NK-92 (cell line): ENCODE data around the gene TAF13.
"Not testable (repeated sequence)": the region's sequence is repeated elsewhere in the genome, so short reads cannot be mapped to it uniquely, and the experiment has no call there.

Experiments used
- DNase-seq: peaks from one replicate; lab custom pipeline; 2025; ENCODE audit not compliant: unreplicated experiment; lab: John Stamatoyannopoulos, UW

TAF13 gene

DNA sequence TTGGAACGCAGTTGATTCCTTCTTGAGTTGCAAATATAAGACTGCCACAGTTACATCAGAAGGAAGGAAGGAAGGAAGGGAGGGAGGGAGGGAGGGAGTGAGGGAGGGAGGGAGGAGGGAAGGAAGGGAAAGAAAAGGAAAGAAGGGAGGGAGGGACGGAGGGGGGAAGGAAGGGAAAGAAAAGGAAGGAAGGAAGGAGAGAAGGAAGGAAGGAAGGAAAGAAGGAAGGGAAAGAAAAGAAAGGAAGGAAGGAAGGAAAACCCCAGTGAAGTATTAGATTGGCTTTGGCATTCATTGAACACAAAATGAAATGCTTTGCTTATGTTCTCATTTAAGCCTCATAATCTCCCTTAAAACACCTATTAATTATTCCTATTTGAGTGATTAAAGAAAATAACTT, 27.5 kb downstream of the TAF13 start:
- DNase-seq = no peak

DNA sequence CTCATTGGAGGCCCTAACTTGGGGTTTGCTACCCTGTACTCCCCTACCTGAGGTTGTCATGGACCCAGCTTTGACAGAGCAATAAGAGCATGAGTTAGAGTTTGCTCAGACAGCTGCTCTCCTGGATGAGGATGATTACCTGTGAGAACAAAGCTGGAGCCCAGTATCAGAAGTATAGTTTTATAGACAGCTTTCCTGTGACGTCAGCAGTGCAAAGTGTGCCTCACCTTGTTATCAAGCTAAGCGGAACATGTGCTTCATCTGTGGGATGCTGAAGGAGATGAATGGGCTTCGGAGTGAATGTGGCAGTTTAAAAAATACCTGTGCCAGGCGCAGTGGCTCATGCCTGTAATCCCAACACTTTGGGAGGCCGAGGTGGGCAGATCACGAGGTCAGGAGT, 28.5 kb downstream of the TAF13 start:
- no peak for DNase-seq

DNA sequence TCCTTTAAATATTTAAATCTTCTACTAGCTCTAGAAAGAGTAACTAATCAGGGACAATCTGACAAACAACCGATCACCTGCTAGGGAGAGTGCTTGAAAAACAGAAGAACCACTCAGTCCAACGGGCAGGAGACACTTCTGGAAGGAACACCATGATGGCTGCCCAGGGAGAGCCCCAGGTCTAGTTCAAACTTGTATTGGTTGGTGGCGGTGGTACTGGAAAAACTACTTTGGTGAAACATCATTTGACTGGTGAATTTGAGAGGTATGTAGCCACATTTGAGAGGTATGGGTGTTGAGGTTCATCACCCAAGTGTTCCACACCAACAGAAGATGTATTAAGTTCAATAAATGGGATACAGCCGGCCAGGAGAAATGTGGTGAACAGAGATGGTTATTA, 29.1 kb downstream of the TAF13 start:
- DNase-seq = no peak

DNA sequence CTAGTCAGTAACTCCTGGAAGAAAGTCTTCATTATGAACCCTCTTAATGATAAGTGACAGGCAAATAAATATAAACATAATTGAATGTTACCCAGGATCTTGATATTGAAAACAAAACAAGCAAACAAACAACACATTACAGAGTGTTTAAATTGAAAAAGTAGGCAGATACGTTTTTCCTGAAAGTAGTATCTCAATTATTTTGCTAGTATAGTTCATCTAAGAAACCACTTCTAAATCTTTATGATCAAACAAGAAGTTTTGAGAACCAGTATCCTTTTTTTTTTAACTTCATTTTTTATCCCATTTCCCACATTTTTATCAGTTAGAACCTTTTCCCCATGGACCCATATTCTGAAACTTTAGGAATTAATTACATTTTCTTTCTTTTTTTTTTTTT, 30.2 kb downstream of the TAF13 start:
- no peak for DNase-seq

DNA sequence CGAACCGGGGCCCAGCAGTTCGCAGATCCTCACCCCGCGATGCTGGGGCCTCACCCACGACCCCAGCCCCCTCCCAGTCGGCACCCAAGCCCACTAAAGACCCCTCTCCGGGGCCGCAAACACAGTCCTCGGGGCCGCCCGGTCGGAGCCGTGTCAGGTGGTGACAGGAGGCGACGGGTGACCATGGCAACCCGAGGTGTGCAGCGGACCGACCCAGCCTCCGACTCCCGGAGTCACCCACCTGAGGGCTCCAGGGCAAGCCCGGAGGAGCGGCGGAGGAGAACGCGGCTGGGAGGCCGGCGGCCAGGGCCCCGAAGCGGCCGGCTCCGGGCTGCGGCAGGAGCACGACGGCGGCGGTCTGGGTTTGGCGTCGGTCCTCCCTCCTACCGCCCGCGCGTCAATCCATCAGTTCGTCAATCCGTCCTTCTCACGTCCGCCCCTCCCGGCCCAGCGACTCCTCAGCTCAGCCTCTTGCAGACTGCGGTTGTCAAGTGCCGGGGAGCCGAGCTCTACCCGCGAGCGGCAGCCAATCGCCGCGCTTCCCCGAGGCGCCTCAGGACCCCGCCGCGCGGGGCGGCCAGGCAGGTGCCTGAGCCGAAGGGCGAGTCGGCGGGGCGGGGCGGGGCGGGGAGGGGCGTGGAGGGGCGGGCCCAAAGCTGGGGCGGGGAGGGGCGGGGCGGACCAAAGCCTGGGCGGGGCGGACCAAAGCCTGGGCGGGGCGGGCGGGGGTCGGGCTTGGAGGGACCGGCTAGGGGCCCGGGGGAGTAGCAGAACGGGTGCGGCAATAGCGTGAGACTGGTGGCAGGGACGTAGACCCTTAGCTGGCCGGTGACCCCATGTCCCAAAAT, 34.0 kb downstream of the TAF13 start, which contains the start of gene WDR47:
TSS of gene WDR47 (minus strand) at position 482 of the 848 bp plus-strand sequence. CDS start 18,590 bp downstream, outside the sequence.
- peak; percentile 73 for DNase-seq

DNA sequence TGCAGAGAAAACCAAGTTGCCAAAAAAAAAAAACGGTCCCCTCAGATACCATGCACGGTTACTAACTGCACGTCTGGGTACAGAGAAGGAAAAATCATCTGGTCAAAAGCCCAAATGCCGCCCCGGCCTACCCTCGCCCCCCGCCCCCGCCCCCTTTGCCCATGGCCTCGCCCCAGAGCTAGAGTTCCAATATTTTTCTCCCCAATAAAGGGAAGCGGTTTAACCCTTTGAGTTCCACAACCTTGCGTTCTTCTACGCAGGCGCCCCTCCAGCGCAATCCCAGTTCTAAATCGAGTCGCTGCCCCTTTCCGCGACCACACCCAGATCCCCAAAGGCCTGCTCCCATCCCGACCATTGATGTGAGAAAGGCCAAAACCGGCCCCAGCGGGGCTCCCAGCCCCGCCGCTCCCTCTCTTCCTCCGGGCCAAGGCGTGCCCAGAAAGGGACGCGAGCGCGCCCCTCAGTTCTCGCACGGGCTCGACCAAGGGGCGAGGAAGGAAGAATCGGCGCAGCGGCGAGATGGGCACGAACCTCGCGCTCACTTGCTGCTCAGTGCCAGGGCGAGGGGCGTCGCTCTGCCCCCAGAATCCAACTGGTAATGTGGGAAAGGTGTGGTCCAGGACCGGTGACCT, 34.7 kb downstream of the TAF13 start:
- DNase-seq = no peak

DNA sequence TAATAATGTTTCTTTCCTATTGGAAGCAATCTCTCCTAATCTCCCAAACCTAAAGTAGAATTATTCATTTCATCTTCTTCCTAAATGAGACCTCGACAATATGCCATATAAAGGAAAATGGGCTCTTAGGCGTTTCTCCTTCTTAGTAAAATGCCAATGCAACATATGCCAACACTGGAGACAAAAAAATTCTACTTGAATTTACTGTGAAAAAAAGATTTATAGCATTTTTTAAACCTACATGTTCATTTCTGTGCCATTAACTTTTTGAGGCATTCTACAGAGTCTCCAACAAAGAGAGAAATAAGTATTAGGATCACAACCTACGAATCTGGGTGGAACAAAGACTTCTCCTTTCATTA, 35.2 kb downstream of the TAF13 start:
- no peak for DNase-seq

DNA sequence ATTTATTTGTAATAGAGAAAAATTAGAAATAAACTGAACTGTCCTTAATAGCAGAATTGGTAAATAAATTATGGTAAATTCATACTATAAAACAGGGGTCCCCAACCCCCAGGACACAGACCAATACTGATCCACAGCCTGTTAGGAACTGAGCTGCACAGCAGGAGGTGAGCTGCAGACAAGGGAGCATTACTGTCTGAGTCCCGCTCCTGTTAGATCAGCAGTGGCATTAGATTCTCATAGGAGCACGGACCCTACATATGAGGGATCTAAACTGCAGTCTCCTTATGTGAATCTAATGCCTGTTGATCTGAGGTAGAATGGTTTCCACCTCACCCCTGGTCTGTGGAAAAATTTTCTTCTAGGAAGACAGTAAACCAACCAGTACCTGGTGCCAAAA, 41.4 kb downstream of the TAF13 start:
- no peak for DNase-seq

DNA sequence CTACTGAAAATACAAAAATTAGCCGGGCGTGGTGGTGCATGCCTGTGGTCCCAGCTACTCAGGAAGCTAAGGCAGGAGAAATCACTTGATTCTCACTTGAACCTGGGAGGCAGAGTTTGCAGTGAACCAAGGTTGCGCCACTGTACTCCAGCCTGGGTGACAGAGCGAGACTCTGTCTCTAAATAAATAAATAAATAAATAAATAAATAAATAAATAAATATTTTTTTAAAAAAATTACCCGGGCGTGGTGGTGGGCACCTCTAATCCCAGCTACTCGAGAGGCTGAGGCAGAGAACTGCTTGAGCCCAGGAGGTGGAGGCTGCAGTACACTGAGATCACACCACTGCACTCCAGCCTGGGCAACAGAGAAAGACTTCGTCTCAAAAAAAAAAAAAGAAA, 46.3 kb downstream of the TAF13 start:
- DNase-seq = not testable (repeated sequence)

DNA sequence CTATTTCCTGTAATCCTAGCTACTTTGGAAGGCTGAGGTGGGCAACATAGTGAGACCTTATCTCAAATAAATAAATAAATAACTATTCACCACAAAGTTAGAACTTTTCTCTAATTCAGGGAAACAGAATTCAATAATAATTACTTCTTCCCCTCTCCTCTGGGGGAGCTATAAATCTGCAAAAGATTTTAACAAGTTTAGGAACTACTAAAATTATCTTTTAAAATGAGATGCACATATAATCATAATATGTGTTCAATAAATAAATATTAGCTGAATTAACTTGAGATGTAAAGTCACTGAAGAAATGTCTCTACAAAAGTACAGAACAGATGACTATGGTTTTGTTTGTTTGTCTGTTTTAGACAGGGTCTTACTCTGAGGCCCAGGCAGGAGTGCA, 48.0 kb downstream of the TAF13 start:
- no peak for DNase-seq

DNA sequence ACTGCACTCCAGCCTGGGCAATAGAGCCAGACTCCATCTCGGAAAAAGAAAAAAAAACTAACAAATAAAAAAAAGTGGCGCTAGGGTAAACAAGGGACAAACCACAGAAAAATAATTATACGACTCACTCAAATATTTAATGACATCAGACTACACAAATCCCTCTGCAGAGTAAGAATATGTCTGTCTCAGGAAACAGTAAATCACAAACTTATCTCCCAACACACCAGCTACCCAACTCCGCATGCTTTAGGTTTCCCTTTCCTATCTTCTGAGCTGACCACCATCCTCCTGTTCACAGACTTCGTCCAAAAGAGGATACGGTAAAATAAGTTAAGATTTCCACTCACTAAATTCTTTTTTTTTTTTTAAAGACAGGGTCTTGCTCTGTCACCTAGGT, 50.1 kb downstream of the TAF13 start:
- DNase-seq = no peak

DNA sequence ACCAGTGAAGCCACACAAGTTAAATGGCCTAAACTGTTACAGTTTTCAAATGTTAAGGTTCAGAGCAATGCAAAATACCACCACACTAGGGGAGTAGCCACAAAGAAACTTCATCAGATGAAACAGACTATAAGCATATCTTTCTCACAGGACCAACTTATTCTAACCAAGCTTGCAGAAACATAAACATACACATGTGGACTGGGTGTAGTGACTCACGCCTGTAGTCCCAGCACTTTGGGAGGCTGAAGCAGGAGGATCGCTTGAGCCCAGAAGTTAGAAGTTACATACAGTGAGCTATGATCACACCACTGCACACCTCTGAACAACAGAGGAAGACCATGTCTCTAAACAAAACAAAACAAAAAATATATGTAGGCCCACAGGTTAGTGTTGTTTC, 51.2 kb downstream of the TAF13 start:
- DNase-seq = no peak

DNA sequence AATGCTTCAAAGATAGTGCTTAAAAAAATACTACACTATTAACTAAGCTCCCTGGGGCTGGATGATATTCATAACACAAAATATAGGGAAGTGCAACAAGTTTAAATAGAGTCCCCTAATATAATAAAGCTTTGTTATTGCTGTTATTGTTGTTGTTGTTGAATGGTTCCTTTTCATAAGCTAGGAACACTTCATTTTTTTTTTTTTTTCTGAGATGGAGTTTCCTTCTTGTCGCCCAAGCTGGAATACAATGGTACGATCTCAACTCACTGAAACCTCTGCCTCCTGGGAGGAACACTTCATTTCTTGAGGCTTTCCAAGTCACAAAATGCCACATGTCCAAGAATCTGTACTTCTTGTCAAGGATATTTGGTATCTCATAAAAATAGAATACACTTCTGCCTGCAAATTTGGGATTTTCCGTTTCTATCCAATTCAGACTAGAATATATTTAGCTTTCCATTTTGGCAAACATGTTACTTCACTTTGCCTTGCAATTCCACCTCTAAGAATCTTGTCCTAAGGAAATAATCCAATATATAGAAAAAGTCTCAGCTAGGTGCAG, 55.0 kb downstream of the TAF13 start:
- DNase-seq = no peak

DNA sequence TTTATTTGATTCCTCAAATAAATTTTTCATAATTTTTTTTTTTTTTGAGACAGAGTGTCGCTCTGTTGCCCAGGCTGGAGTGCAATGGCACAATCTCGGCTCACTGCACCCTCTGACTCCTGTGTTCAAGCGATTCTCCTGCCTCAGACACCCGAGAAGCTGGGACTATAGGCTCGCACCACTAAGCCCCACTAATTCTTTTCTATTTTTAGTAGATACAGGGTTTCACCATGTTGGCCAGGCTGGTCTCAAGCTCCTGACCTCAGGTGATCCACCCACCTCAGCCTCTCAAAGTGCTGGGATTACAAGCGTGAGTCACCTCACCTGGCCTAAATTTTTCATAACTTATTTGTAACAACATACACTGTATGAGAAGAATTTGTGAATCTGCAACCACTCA, 58.1 kb downstream of the TAF13 start:
- not testable (repeated sequence) for DNase-seq

DNA sequence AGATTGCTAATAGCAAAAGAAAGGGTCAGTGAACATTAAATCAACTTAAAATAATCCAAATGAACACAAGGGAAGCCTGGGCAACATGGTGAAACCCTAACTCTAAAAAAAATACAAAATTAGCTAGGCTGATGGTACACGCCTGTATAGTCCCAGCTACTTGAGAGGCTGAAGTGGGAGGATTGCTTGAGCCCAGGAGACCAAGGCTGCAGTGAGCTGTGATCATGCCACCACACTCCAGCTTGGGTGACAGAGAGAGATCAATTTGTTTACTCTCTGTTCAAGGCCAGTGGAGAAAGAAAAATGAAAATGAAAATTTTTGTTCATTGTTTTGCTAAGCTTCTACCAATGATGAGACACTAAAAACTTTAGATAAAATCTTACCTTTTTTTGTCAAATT, 58.7 kb downstream of the TAF13 start:
- no peak for DNase-seq
